Activated T-helper 1 cell treated with anti-CD3 and anti-CD28 coated beads, Interleukin-12 subunit alpha, Interleukin-12 subunit beta, Interleukin-2, Interleukin-4 antibody, amounts not matched to agents 30 ng/mL and 10 ng/mL and 1 ng/mL, durations not matched to agents 14 hours and 24 hours and 36 hours (primary cell): Measurements from ENCODE around the gene FAN1. TPM values are rescaled to one million over a fixed set of nuclear protein-coding genes. Genes with fewer than 3 reads are reported as not detected.

Experiments used
- DNase-seq: peaks from one replicate; pipeline ENCODE4 v3.0.0; 2021; ENCODE audit warnings: low spot score
- H3K27ac Mint-ChIP-seq: one replicate; pipeline ENCODE4 v1.8.0; 2021; ENCODE audit warnings: mild to moderate bottlenecking, mixed read lengths
- H3K27me3 Mint-ChIP-seq: one replicate; pipeline ENCODE4 v1.8.0; 2022; ENCODE audit warnings: mild to moderate bottlenecking, moderate library complexity, mixed read lengths; ENCODE audit not compliant: insufficient read depth
- H3K36me3 Mint-ChIP-seq: one replicate; pipeline ENCODE4 v1.8.0; 2021; ENCODE audit warnings: low read depth, mixed read lengths
- H3K4me1 Mint-ChIP-seq: one replicate; pipeline ENCODE4 v1.8.0; 2021; ENCODE audit warnings: low read depth, mixed read lengths
- H3K4me3 Mint-ChIP-seq: one replicate; pipeline ENCODE4 v1.8.0; 2021; ENCODE audit warnings: mild to moderate bottlenecking, moderate library complexity, mixed read lengths
- H3K9me3 Mint-ChIP-seq: one replicate; pipeline ENCODE4 v1.8.0; 2021; ENCODE audit warnings: mixed read lengths
- intact Hi-C: fragments of 100-400 bp; cut with micrococcal nuclease; formaldehyde crosslinking; loops from one replicate; pipeline ENCODE4 v1.15.1; 2024
- total RNA-seq: library from RNA; stranded (reverse); gene quantifications from 2 replicates; pipeline ENCODE4 v1.2.3, GENCODE V29; 2022

FAN1 gene
- total RNA-seq, 1 donor from 2014 or later: 26.5 TPM

DNA sequence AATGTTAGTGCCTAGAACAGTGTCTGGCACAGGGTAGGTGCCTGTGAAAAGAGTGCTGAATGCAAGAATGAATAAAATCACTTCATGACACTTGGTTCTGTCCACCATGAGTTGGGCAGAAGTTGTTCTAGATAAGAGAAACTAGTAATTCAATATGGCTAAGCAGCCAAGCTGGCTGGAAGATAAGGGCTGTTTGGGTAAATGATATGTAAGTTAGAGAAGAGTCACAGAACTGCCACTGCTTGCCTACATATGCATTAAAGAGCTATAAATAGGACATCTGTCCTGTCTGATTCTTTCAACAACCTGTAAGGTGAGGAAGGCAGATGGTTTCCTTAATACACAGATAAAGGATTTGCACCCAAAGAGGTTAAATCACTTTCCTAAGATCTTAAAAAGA is 74.6 kb downstream of the FAN1 start:
- H3K4me1 Mint-ChIP-seq: peaks cover 14% of the 10 kb centered on the region
- H3K27me3 Mint-ChIP-seq: no peaks in the 10 kb centered on the region
- H3K9me3 Mint-ChIP-seq: no peaks in the 10 kb centered on the region
- intact Hi-C loops: no loop called here
- H3K4me3 Mint-ChIP-seq: no peak overlapping the region
- no peak overlapping the region for H3K27ac Mint-ChIP-seq
- H3K36me3 Mint-ChIP-seq: peaks cover 20% of the 10 kb centered on the region
- no peak for DNase-seq

DNA sequence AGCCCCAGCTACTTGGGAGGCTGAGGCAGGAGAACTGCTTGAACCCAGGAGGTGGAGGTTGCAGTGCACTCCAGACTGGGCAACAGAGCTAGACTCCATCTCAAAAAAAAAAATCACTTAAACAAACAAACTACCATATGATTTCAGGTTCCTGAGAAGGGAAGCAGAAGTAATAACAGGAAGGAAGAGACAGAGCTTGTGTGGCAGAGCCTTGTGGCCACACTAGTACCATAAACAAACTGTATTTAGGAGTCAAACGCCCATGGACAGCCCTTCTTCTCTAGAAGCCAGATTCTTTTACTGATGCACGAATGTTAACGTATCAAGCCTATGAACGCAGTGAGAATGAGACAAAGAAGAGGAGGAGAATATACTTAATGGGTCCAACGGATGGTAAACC is 75.7 kb downstream of the FAN1 start:
- no peak for DNase-seq
- H3K36me3 Mint-ChIP-seq: peaks cover 20% of the 10 kb centered on the region
- intact Hi-C loops: no loop called here
- H3K4me1 Mint-ChIP-seq: peaks cover 21% of the 10 kb centered on the region
- no peak overlapping the region for H3K27ac Mint-ChIP-seq
- H3K27me3 Mint-ChIP-seq: no peaks in the 10 kb centered on the region
- H3K4me3 Mint-ChIP-seq: no peak overlapping the region
- H3K9me3 Mint-ChIP-seq: no peaks in the 10 kb centered on the region

DNA sequence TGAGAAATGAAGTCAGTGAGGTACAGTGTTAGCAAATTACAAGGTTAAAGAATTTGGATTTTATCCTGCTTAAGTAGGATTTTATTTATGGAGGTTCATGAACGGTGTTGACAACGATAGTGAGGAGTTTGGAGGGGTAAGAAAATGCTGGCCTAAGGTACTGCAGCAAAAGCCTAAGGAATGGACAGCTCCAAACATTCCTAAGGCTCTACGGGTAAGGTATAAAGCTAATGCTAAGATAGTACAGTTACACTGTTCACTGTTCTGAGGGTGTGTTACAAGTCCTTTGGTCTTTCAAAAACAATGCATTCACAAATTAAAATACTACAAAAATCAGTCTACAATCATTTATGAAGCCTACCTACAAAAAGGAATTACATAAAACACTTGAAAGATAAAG is 80.4 kb downstream of the FAN1 start:
- Mint-ChIP-seq H3K27me3 (no peaks in the 10 kb centered on the region), H3K4me1 (peaks cover 32% of the 10 kb centered on the region), H3K4me3 (no peak overlapping the region), H3K27ac (no peak overlapping the region), H3K36me3 (peaks cover 24% of the 10 kb centered on the region), H3K9me3 (no peaks in the 10 kb centered on the region)
- intact Hi-C loops: no loop called here
- DNase-seq: no peak

DNA sequence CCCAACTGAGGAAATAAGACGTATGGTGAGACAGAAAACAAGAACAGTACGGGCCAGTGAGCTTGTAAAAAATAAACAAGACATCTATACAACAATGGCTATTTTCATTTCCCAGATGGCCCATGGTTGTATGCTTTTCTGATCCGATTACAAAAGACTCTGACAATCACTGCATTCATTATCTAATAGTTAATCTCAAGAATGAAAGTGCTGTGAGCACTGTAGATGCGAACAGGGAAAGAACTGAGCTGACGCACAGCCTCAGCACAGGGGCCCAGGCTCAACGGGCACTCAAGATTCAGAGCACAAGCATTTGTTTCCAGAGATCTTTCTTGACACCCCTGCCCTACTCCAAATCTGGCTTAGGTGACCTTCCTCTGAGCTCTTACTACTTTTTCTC is 80.8 kb downstream of the FAN1 start:
- DNase-seq: no peak
- no peaks in the 10 kb centered on the region for H3K9me3 Mint-ChIP-seq
- H3K4me3 Mint-ChIP-seq: no peak overlapping the region
- H3K36me3 Mint-ChIP-seq: peaks cover 21% of the 10 kb centered on the region
- H3K27me3 Mint-ChIP-seq: no peaks in the 10 kb centered on the region
- no peak overlapping the region for H3K27ac Mint-ChIP-seq
- intact Hi-C loops: no loop called here
- H3K4me1 Mint-ChIP-seq: peaks cover 28% of the 10 kb centered on the region

DNA sequence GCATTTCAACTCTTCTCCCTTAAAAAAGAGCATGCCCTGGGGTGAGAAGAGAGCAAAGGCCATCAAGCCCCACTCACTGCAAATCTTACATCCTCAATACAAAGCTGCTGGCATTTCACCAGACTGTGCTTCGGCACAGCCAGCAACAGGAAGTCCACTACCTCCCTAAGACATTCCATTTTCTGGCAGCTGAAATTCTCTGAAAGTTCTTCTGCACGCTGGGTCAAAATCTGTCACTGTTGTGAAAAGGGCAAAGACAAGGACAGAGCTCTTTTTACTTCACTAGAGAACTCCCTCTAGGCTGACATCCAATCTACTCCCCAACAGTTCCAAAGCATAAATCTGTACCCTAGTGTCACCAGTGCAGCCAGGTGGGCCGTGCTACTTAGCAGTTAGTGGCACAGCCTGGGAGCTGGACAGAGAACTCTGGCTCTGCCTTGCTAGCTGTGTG is 81.4 kb downstream of the FAN1 start:
- H3K27ac Mint-ChIP-seq: no peak overlapping the region
- peaks cover 19% of the 10 kb centered on the region for H3K36me3 Mint-ChIP-seq
- H3K9me3 Mint-ChIP-seq: no peaks in the 10 kb centered on the region
- peaks cover 27% of the 10 kb centered on the region for H3K4me1 Mint-ChIP-seq
- no peaks in the 10 kb centered on the region for H3K27me3 Mint-ChIP-seq
- intact Hi-C loops: no loop called here
- no peak for DNase-seq
- H3K4me3 Mint-ChIP-seq: no peak overlapping the region

DNA sequence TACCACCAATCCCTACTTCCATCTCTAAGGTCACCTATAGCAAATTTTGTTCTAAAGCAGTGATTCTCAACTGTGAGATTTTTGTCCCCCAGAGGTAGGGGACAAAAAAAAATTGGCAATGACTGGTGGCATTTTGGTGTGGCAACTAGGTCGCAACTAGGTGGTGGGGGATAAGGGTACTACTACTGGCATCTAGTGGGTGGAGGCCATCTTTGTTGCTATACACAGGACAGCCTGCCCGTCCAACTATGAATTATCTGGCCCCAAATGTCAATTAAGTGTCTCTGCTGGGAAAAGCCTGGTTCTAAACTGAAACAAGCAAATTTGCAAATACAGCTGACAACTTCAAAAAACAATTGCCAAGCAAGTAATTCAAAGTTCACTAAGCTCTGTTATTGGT is 86.3 kb downstream of the FAN1 start:
- Mint-ChIP-seq H3K27me3 (no peaks in the 10 kb centered on the region), H3K9me3 (no peaks in the 10 kb centered on the region), H3K36me3 (peaks cover 6% of the 10 kb centered on the region), H3K4me1 (peaks cover 29% of the 10 kb centered on the region), H3K4me3 (peak overlapping the region; percentile 93), H3K27ac (no peak overlapping the region)
- intact Hi-C loops: loop anchor here (5.0 kb wide), 4 partner anchors 137 to 447 kb away; partner anchors contain the start of gene KLF13
- no peak for DNase-seq

DNA sequence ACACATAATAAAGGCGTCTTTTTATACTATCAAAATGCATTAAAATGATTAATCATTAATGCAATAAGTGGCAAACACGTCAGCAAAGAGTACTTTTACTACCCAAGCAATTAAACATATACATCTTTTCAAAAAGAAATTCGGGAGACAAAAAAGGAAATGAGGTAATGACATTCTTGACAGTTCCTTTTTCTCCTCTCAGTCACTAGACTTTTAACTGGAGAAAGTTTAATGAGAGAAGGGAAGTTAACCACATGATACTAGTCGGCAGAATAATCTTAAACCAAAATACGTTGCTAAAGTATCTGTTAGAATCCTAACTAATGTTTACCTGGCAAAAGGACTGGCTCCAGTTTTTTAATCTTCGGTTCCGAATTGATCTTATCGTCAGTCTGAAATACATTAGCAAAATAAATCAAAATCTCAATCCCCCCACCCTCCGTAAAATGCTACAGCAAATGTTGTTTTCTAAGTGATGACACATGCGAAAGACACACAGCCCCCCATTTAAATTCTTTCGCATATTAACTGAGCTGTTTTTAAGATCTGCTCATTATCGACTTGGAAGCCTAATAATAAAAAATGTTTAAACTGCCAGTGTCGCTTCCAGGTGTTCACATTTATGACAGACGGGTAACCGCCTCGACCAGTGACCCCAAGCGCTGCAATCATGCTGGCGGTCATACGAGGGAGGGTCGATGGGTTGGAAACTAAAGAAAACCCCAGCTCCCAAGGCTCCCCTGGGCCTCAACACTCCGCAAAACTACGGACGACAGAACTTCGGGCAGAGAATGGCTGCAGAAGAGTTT is 86.9 kb downstream of the FAN1 start:
- H3K27ac Mint-ChIP-seq: peak overlapping the region; percentile 85
- no peaks in the 10 kb centered on the region for H3K27me3 Mint-ChIP-seq
- H3K4me3 Mint-ChIP-seq: peak overlapping the region; percentile 93
- peaks cover 3% of the 10 kb centered on the region for H3K36me3 Mint-ChIP-seq
- H3K9me3 Mint-ChIP-seq: no peaks in the 10 kb centered on the region
- H3K4me1 Mint-ChIP-seq: peaks cover 26% of the 10 kb centered on the region
- no peak for DNase-seq
- intact Hi-C loops: loop anchor here (1.0 to 5.0 kb wide), 5 partner anchors 87 to 447 kb away; partner anchors contain the start of genes FAN1 and KLF13

DNA sequence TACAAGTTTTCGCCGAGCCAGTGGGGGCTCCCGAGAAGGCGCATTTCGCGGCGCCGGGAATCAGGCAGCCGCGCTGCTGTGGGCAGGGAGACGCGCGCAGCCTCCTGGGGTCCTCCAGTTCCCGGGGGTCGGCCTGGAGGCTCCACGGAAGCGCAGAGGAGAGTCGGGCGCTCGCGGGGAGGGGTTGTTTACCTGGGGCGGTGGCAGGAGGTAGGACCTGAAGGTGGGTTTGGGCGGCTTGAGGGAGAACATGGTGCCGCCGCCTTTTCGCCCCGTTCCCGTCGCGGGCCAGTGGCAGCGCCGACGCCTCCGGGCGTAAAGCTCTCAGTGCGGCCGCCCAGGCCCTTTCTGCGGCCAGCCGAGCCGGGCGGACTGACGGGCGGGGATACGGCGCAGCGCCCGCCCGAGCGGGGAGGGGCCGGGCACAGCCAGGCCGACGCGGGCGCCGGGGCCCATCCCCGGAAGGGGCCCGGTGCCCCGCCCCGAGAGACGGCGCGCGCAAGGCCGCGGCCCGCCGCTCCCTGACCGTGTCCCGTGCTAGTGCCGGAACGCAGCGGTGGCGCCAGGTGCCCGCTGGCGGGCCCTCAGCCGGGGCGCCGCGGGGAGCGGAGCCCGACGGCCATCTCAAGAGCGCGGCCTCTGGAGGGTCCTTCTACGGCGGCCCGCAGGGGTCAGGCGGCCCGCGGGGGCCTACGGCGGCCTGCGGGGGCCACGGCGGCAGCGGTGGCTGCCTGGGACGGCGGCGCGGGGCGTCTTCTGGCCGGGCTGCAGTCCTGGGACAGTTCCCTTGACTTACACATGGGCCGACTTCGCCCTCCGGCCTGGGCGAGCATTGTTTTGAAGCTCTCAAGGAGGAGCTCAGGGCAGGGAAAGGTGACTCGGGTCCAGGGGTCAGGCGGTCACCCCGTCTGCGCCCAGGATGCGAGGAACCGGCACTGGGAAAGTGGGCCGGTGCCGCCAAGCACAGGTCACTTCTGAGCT is 87.8 kb downstream of the FAN1 start, which contains the start of gene MTMR10:
Gene MTMR10, minus strand, starts transcription at position 374 of the 981 bp plus-strand sequence. Its CDS starts 122 bp downstream, at position 252.
- Mint-ChIP-seq H3K27ac (peak within 1 kb of the TSS; percentile 85), H3K4me1 (peaks cover 26% of the 10 kb centered on the region), H3K27me3 (peaks cover 4% of the 10 kb centered on the region), H3K4me3 (peak within 1 kb of the TSS; percentile 93), H3K9me3 (no peaks in the 10 kb centered on the region), H3K36me3 (peaks cover 3% of the 10 kb centered on the region)
- intact Hi-C loops: loop anchor here (1.0 to 5.0 kb wide), 5 partner anchors 88 to 446 kb away; partner anchors contain the start of genes FAN1 and KLF13
- DNase-seq: peak; percentile 75

DNA sequence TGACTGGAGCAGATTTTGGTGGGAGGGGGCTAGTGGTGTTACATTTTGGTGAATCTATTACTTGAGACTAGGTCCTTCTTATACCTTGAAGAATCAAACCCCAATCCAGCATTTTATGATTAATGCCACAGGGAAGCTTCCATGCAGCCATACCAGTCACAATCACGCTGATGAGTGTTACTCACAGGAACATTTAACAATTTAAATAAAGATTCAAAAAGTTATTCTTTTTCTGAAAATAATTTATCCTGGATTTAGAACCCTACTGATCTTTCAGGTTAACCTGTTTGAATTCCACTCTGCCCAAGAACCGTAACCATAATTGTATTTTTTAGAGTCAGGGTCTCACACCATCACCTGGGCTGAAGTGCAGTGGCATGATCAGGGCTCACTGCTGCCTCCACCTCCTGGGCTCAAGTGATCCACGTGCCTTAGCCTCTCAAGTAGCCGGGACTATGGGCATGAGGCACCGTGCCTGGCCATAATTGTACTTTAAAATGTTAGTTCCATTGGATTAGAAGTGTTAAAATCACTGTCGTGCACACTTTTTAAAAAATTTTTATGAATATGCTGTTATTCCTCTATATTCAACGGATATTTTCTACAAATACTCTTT is 88.6 kb downstream of the FAN1 start:
- H3K9me3 Mint-ChIP-seq: no peaks in the 10 kb centered on the region
- DNase-seq: no peak
- peaks cover 26% of the 10 kb centered on the region for H3K4me1 Mint-ChIP-seq
- H3K27ac Mint-ChIP-seq: peak overlapping the region; percentile 78
- peaks cover 4% of the 10 kb centered on the region for H3K27me3 Mint-ChIP-seq
- intact Hi-C loops: loop anchor here (5.0 kb wide), 4 partner anchors 135 to 445 kb away; partner anchors contain the start of gene KLF13
- H3K36me3 Mint-ChIP-seq: peaks cover 3% of the 10 kb centered on the region
- peak overlapping the region; percentile 84 for H3K4me3 Mint-ChIP-seq

Other genes with a start within 250 kb of the FAN1 start
- 11.8 and 13.4 TPM in 2 replicates for gene MTMR10, start 87.7 kb downstream of the FAN1 start, total RNA-seq
- gene TRPM1, start 197.8 kb downstream of the FAN1 start, total RNA-seq: not detected in 2 replicates